ENCODE data around the gene BCKDHB. TPM values are rescaled to one million over a fixed set of nuclear protein-coding genes. Genes with fewer than 3 reads are reported as not detected.
A peak's percentile ranks its signal among the peaks of the same experiment; 100 is the strongest.

Gene BCKDHB
- total RNA-seq, 1 donor from 2014 or later: 28.4 TPM

DNA sequence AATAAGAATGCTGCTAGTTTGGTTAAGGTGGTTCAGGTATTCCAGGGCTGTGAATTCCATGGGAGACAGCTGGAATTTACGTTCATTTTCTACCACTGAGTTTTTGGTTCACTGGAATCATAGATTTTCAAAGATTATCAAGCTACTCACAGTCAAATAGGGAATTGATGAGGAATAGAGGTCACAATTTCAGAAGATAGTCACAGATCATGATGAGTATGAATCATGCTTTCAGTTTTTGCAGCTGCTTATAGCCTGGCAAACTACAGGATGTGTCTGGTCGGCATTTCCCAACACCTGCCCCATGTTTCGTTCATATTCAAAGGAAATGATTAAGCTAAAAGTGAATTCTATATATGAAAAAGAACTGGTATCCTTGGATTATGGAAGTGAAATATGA lies 58.7 kb downstream of the BCKDHB start:
- Mint-ChIP-seq H3K27me3 (ENCODE audit: low read depth) (no peaks in the 10 kb centered on the region), H3K27ac (no peak overlapping the region), H3K4me3 (no peak overlapping the region), H3K9me3 (no peaks in the 10 kb centered on the region), H3K36me3 (peaks cover 2% of the 10 kb centered on the region), H3K4me1 (peaks cover 13% of the 10 kb centered on the region)
- TF ChIP-seq, protein P1, sequence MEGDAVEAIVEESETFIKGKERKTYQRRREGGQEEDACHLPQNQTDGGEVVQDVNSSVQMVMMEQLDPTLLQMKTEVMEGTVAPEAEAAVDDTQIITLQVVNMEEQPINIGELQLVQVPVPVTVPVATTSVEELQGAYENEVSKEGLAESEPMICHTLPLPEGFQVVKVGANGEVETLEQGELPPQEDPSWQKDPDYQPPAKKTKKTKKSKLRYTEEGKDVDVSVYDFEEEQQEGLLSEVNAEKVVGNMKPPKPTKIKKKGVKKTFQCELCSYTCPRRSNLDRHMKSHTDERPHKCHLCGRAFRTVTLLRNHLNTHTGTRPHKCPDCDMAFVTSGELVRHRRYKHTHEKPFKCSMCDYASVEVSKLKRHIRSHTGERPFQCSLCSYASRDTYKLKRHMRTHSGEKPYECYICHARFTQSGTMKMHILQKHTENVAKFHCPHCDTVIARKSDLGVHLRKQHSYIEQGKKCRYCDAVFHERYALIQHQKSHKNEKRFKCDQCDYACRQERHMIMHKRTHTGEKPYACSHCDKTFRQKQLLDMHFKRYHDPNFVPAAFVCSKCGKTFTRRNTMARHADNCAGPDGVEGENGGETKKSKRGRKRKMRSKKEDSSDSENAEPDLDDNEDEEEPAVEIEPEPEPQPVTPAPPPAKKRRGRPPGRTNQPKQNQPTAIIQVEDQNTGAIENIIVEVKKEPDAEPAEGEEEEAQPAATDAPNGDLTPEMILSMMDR (IDR thresholded peaks at IDR 0.05; ENCODE audit: unreplicated experiment): no peak
- DNase-seq (ENCODE audit: low spot score in 2 of 2, unreplicated experiment in 2 of 2): no peak

DNA sequence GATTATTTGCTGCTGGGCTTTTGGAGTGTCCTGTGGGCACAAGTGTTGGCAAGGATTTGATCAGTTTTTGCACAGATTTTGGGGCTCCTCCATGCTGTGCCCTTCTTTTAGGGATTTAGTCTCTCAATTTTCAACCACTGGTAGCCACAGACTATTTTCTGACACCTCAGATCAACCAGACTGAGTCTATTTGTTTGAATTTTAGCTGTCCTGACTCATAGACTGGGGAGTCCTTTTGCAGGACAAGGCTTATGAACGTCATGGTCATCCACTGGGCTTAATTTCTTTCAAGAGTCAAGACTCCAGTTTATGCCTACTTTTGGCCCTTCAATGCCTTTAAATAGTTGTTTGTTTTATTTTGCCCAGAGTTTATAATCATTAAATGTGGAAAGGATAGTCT lies 59.3 kb downstream of the BCKDHB start:
- no peaks in the 10 kb centered on the region for H3K27me3 Mint-ChIP-seq (ENCODE audit: low read depth)
- H3K27ac Mint-ChIP-seq: no peak overlapping the region
- H3K4me1 Mint-ChIP-seq: peaks cover 13% of the 10 kb centered on the region
- no peak for DNase-seq (ENCODE audit: low spot score in 2 of 2, unreplicated experiment in 2 of 2)
- H3K9me3 Mint-ChIP-seq: no peaks in the 10 kb centered on the region
- TF ChIP-seq, protein P1 (IDR thresholded peaks at IDR 0.05; ENCODE audit: unreplicated experiment): no peak
- no peak overlapping the region for H3K4me3 Mint-ChIP-seq
- peaks cover 5% of the 10 kb centered on the region for H3K36me3 Mint-ChIP-seq

DNA sequence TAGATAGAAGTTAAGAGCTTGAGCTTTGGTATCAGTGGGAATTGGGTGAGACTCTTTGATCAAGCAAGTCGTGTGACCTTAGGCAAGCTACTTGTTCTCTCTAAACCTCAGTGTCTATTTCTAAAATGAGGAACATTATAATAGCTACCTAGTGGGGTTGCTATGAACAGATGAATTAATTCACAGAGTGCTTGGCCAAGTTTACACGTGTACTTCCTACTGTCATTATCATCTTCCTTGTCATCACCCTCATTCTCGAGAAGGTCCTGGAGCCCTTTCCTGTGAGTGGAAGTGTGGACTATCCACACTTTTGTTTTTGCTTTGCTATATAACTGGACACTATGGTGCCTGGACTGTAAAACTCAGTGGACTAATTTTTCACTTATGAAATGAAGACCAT lies 64.0 kb downstream of the BCKDHB start:
- H3K4me3 Mint-ChIP-seq: no peak overlapping the region
- peaks cover 3% of the 10 kb centered on the region for H3K9me3 Mint-ChIP-seq
- peaks cover 13% of the 10 kb centered on the region for H3K36me3 Mint-ChIP-seq
- TF ChIP-seq, protein P1 (IDR thresholded peaks at IDR 0.05; ENCODE audit: unreplicated experiment): no peak
- peak overlapping the region; percentile 6 for H3K27ac Mint-ChIP-seq
- peaks cover 9% of the 10 kb centered on the region for H3K4me1 Mint-ChIP-seq
- H3K27me3 Mint-ChIP-seq (ENCODE audit: low read depth): no peaks in the 10 kb centered on the region
- DNase-seq (ENCODE audit: low spot score in 2 of 2, unreplicated experiment in 2 of 2): no peak

DNA sequence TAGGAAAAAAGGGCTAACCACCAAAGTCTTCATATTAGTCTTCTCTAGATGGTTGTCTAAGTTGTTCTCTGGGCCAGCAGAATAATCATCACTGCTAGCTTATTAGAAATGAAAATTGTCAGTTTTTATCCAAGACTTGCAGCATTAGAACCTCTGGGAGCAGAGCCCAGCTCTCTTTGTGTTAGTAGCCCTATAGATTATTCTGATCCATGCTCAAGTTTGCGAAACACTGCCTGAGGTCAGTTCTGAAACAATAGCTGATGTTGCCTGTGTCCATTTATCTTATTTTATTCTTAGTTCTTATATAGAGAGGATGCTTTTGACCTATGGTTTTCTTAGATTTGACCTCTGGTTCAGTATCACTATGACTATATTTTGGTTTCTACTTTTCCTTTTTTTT lies 66.9 kb downstream of the BCKDHB start:
- Mint-ChIP-seq H3K4me3 (no peak overlapping the region), H3K4me1 (peaks cover 9% of the 10 kb centered on the region), H3K36me3 (peaks cover 10% of the 10 kb centered on the region), H3K27ac (no peak overlapping the region), H3K27me3 (ENCODE audit: low read depth) (no peaks in the 10 kb centered on the region), H3K9me3 (peaks cover 3% of the 10 kb centered on the region)
- no peak for DNase-seq (ENCODE audit: low spot score in 2 of 2, unreplicated experiment in 2 of 2)
- TF ChIP-seq, protein P1 (IDR thresholded peaks at IDR 0.05; ENCODE audit: unreplicated experiment): no peak

DNA sequence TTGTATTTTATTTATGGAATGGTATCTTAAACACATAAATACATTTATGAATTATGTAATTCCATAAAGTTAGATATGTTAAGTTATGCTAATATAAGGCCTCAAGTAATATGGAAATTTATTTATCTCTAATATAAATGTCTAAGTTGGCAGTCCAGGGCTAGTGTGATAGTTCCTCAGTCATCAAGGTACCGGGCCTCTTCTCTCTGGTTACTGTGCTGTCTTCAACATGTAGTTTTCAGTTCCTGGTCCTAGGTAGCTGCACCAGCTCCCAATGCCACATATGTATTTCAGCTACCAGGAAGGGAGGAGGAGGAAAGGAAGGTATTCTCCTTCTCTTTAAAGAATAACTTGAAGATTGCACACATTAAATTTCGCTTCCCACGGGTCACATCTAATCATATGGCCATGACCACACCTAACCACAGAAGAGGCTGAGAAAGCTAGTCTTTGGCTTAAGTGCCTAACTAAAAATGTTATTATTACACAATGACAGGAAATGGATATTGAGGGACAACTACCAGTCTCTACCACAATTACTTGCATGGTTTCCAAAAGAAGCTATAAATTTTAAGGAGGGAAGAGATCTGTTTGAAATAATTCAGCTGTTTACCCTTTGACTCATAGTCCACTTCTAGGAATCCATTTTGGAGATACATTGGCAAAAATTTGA lies 68.6 kb downstream of the BCKDHB start:
- DNase-seq (ENCODE audit: low spot score in 2 of 2, unreplicated experiment in 2 of 2): no peak
- TF ChIP-seq, protein P1 (IDR thresholded peaks at IDR 0.05; ENCODE audit: unreplicated experiment): no peak
- H3K27me3 Mint-ChIP-seq (ENCODE audit: low read depth): no peaks in the 10 kb centered on the region
- no peaks in the 10 kb centered on the region for H3K4me1 Mint-ChIP-seq
- H3K27ac Mint-ChIP-seq: no peak overlapping the region
- no peak overlapping the region for H3K4me3 Mint-ChIP-seq
- H3K36me3 Mint-ChIP-seq: peaks cover 10% of the 10 kb centered on the region
- peaks cover 3% of the 10 kb centered on the region for H3K9me3 Mint-ChIP-seq
